Measurements from ENCODE around the gene AFAP1.

GRCh38 chr4:7731437-7731836, 208.2 kb downstream of the AFAP1 start:
- TF ChIP-seq YY1 (tag by site-specific recombination; IDR thresholded peaks at IDR 0.05) (no peak), WT1 (tag by site-specific recombination; IDR thresholded peaks at IDR 0.05) (no peak), ZNF830 (tag by site-specific recombination; IDR thresholded peaks at IDR 0.05; ENCODE audit: low read depth) (no peak), CTCF (tag by site-specific recombination; IDR thresholded peaks at IDR 0.05) (no peak), BCL11B (tag by site-specific recombination; IDR thresholded peaks at IDR 0.05; ENCODE audit: low read depth) (no peak), ZNF155 (tag by site-specific recombination; IDR thresholded peaks at IDR 0.05) (no peak), SETDB1 (IDR thresholded peaks at IDR 0.05; ENCODE audit: insufficient read length, low read length) (no peak), ZBTB21 (tag by site-specific recombination; IDR thresholded peaks at IDR 0.05) (no peak), ZBTB1 (tag by site-specific recombination; IDR thresholded peaks at IDR 0.05) (no peak), ZXDB (tag by site-specific recombination; IDR thresholded peaks at IDR 0.05) (no peak), ZNF274 (IDR thresholded peaks at IDR 0.05; ENCODE audit: low read length) (no peak), ZNF274 (tag by site-specific recombination; IDR thresholded peaks at IDR 0.05; ENCODE audit: borderline replicate concordance) (no peak), ZNF133 (tag by site-specific recombination; IDR thresholded peaks at IDR 0.05) (no peak)
